Kidney epithelial cell (primary cell): ENCODE results near the gene TLR8. TPM values are rescaled to one million over a fixed set of nuclear protein-coding genes. Genes with fewer than 3 reads are reported as not detected.

Experiments used
- DNase-seq: peaks from one replicate; pipeline ENCODE4 v3.0.0-alpha.2; 2010; ENCODE audit warnings: low read depth
- H3K27me3 ChIP-seq: 2 replicates; pipeline ENCODE4 v1.6.0; 2011; ENCODE audit warnings: low read length; ENCODE audit not compliant: control insufficient read depth, insufficient read depth
- H3K36me3 ChIP-seq: 2 replicates; pipeline ENCODE4 v1.5.1; 2011; ENCODE audit warnings: low read length; ENCODE audit not compliant: control insufficient read depth, insufficient read depth
- H3K4me3 ChIP-seq: 2 replicates; pipeline ENCODE4 v1.5.1; 2011; ENCODE audit warnings: low read depth, mild to moderate bottlenecking, control low read depth, low read length
- total RNA-seq: library from RNA; depleted of rRNA; stranded (reverse); fragments of >200 nt; gene quantifications from 2 replicates; pipeline ENCODE4 v1.2.3, GENCODE V29; 2015
- TF ChIP-seq, protein P1 (sequence below): IDR thresholded peaks from 2 replicates; pipeline ENCODE4 v1.5.1; 2011; ENCODE audit warnings: mild to moderate bottlenecking, moderate library complexity, low read length, control low read depth, inconsistent platforms; ENCODE audit not compliant: insufficient read depth, poor library complexity, severe bottlenecking

TLR8 gene
- total RNA-seq, 1 donor from 2014 or later, result not detected

DNA sequence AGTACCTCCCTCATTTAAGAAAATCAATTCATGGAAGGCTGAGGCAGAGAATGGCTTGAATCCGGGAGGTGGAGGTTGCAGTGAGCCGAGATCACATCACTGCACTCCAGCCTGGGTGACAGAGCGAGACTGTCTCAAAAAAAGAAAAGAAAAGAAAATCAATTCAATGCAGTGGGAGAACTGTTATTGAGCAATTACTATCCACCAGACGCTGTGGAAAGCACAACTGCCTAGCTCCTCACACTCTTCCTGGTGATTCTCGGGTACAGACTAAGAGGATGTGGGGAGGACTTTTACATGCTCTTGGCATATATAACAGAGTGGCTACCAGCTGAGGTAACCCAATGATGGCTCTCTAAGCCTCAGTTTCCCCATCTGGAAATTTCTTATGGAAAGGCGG lies 65.8 kb downstream of the TLR8 start:
- DNase-seq, result no peak
- H3K27me3 ChIP-seq, result no peaks in the 10 kb centered on the region
- no peak overlapping the region for H3K4me3 ChIP-seq
- H3K36me3 ChIP-seq, result no peaks in the 10 kb centered on the region
- TF ChIP-seq, protein P1, sequence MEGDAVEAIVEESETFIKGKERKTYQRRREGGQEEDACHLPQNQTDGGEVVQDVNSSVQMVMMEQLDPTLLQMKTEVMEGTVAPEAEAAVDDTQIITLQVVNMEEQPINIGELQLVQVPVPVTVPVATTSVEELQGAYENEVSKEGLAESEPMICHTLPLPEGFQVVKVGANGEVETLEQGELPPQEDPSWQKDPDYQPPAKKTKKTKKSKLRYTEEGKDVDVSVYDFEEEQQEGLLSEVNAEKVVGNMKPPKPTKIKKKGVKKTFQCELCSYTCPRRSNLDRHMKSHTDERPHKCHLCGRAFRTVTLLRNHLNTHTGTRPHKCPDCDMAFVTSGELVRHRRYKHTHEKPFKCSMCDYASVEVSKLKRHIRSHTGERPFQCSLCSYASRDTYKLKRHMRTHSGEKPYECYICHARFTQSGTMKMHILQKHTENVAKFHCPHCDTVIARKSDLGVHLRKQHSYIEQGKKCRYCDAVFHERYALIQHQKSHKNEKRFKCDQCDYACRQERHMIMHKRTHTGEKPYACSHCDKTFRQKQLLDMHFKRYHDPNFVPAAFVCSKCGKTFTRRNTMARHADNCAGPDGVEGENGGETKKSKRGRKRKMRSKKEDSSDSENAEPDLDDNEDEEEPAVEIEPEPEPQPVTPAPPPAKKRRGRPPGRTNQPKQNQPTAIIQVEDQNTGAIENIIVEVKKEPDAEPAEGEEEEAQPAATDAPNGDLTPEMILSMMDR, result no peak

Other genes with a start within 250 kb of the TLR8 start
- gene PRPS2, start 115.2 kb upstream of the TLR8 start, total RNA-seq, result 24.3 and 25.4 TPM in 2 replicates
- gene TLR7, start 39.5 kb upstream of the TLR8 start, total RNA-seq, result not detected in 2 replicates
- 2,437 and 3,601 TPM in 2 replicates for gene TMSB4X, start 68.5 kb downstream of the TLR8 start, total RNA-seq
- not detected in 2 replicates for gene FAM9C, start 138.0 kb downstream of the TLR8 start, total RNA-seq